AG04450 (cell line): ENCODE data around the gene NPLOC4. TPM values are rescaled to one million over a fixed set of nuclear protein-coding genes. Genes with fewer than 3 reads are reported as not detected.

Source experiments
- CTCF ChIA-PET: fragments of 300-600, 350-600 bp; formaldehyde crosslinking; extraction: SDS; loops from one replicate; lab custom pipeline; 2022; ENCODE audit warnings: antibody characterized with exemption, inconsistent platforms; lab: Charles Lee
- POLR2A ChIA-PET: fragments of 350-600 bp; formaldehyde crosslinking; extraction: SDS; loops from one replicate; lab custom pipeline; 2021; ENCODE audit warnings: antibody characterized with exemption, inconsistent platforms; lab: Yijun Ruan, JAX
- DNase-seq: peaks from one replicate; pipeline ENCODE4 v3.0.0-alpha.2; 2011; ENCODE audit warnings: low read depth, low spot score
- H3K27ac ChIP-seq: one replicate; pipeline ENCODE4 v1.5.1; 2012; ENCODE audit warnings: low read depth, low read length, control low read depth
- H3K27me3 ChIP-seq: one replicate; pipeline ENCODE4 v1.6.0; 2012; ENCODE audit warnings: low read length; ENCODE audit not compliant: control insufficient read depth, insufficient read depth
- H3K4me3 ChIP-seq: 2 replicates; pipeline ENCODE4 v1.5.1; 2011; ENCODE audit warnings: mild to moderate bottlenecking, low read depth, low read length, control low read depth
- H3K9me3 ChIP-seq: 2 replicates; pipeline ENCODE4 v1.5.1; 2012; ENCODE audit warnings: low read length; ENCODE audit not compliant: control insufficient read depth, insufficient read depth
- polyA plus RNA-seq: library from polyadenylated mRNA; depleted of rRNA; stranded (reverse); fragments of >200 nt; gene quantifications from 2 replicates; pipeline ENCODE4 v1.2.3, GENCODE V29; 2011
- TF ChIP-seq, protein P1 (sequence below): IDR thresholded peaks from 2 replicates; pipeline ENCODE4 v1.5.1; 2011; ENCODE audit warnings: low read depth, low read length, control low read depth, inconsistent platforms

Gene NPLOC4
- polyA plus RNA-seq, 1 experiment: 66.5 TPM

DNA sequence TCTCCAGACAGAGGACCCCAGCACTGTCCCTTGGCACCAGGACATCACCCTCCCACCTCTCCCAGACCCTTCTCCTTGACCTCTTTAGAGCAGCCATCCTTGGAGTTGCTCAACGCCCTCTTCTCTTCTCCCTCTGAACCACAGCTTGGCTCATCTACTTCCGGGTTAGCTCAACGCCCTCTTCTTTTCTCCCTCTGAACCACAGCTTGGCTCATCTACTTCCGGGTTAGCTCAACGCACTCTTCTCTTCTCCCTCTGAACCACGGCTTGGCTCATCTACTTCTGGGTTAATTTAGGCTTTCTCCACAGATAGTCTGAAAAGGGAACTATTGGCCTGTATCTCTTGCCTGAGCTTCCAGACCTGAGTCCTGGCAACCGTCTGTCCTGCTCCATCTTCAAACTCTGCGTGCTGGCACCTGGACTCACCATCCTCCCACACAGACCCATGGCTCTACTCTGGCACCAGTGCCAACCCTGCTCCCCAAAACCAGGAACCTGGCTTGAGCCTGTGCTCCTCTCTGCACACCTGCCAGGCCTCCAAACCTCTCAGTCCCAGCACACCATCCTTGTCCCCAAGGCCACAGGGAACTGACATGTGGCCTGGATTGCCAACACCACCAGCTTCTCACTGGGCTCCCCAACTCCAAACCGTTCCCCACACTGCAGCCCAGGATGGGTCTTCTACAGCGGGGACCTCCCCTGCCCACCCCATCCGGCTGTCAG, 59.5 kb downstream of the NPLOC4 start:
- H3K4me3 ChIP-seq: no peak overlapping the region
- peak overlapping the region; percentile 90 for H3K27ac ChIP-seq
- DNase-seq: no peak
- ChIA-PET CTCF (interaction anchor here (1.6 kb wide), 1 partner anchor 24 kb away, joined by 7 read pairs; no protein-coding TSS in a partner anchor), POLR2A (interaction anchor here (0.5 to 3.7 kb wide), 4 partner anchors 11 to 22 kb away, joined by 4 to 25 read pairs (median 8); no protein-coding TSS in a partner anchor)
- H3K27me3 ChIP-seq: no peaks in the 10 kb centered on the region
- TF ChIP-seq, protein P1, sequence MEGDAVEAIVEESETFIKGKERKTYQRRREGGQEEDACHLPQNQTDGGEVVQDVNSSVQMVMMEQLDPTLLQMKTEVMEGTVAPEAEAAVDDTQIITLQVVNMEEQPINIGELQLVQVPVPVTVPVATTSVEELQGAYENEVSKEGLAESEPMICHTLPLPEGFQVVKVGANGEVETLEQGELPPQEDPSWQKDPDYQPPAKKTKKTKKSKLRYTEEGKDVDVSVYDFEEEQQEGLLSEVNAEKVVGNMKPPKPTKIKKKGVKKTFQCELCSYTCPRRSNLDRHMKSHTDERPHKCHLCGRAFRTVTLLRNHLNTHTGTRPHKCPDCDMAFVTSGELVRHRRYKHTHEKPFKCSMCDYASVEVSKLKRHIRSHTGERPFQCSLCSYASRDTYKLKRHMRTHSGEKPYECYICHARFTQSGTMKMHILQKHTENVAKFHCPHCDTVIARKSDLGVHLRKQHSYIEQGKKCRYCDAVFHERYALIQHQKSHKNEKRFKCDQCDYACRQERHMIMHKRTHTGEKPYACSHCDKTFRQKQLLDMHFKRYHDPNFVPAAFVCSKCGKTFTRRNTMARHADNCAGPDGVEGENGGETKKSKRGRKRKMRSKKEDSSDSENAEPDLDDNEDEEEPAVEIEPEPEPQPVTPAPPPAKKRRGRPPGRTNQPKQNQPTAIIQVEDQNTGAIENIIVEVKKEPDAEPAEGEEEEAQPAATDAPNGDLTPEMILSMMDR: no peak
- H3K9me3 ChIP-seq: no peaks in the 10 kb centered on the region; the same call in 1 of the 2 replicates

DNA sequence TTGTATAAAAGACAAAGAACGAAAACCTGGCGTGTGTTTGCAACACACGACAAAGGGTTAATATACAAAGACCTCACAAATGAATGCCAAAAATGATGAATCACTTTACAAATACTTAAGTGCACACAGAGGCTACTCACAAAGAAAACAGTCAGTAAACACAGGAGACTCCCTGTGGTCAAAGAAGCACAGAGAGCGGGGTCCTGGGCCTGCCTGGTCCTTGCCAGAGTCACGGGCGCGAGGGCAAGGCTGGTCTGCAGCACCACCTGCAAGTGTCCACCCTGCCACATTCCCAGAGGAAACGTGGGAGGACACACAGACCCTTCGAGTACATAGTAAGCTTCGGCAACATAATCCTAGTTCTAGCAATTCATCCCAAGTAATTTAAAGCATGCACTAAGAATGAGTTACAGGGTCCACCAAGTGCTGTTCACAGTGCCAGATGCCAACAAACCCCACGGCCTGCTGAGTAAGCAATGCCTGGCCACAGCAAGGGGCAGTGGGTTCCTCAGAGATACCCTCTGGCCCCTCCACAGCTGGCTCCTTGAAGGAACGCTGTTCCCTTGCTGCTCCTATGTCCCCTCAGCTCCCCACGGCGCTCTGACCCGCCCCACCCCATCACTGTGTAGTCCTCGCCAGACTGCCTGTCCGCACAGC, 60.2 kb downstream of the NPLOC4 start:
- Histone ChIP-seq H3K27me3 (no peaks in the 10 kb centered on the region), H3K27ac (peak overlapping the region; percentile 90), H3K9me3 (no peaks in the 10 kb centered on the region; the same call in 1 of the 2 replicates), H3K4me3 (peak overlapping the region; percentile 20; the same call in 1 of the 2 replicates)
- ChIA-PET POLR2A (interaction anchor here (0.5 to 3.7 kb wide), 5 partner anchors 10 to 24 kb away, joined by 3 to 25 read pairs (median 8); no protein-coding TSS in a partner anchor), CTCF (interaction anchor here (1.6 kb wide), 1 partner anchor 24 kb away, joined by 7 read pairs; no protein-coding TSS in a partner anchor)
- TF ChIP-seq, protein P1: 0 out of 2 replicates have a peak, but pooled peaks have one; percentile 9
- DNase-seq: no peak

DNA sequence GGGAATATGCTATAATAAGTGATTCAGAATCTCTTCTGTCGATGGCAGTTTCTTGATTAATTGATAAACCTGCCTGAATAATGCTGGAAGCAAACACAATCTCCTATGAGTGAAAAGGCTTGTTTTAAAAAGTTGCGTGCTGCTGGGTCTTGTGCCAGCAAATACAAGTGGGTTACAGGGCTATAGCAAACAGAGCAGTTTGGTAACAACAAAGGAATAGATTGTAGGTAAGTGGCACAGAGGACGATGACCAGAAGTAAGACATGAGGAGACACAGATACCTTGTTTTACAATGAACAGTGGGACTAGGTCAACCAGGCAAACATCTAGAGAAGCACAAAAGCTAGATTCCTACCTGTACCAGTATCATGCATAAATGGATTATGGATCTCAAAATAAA, 61.1 kb downstream of the NPLOC4 start:
- no peak overlapping the region for H3K27ac ChIP-seq

DNA sequence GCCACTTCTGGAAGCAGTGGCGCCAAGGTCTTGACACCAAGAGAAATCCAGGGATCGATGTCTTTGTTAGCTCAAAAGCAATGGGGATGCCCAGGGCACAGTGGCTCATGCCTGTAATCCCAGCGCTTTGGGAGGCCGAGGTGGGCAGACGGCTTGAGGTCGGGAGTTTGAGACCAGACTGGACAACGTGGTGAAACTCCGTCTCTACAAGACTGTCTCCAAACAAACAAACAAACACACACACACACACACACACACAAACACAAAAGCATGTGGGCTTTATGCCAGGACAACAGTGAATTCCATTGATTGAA, 62.3 kb downstream of the NPLOC4 start:
- Histone ChIP-seq H3K27me3 (no peaks in the 10 kb centered on the region), H3K4me3 (no peak overlapping the region), H3K9me3 (no peaks in the 10 kb centered on the region; the same call in 1 of the 2 replicates), H3K27ac (no peak overlapping the region)
- TF ChIP-seq, protein P1: no peak
- no peak for DNase-seq
- POLR2A ChIA-PET: interaction anchor here (3.7 kb wide), 1 partner anchor 8 kb away, joined by 25 read pairs; no protein-coding TSS in a partner anchor
- CTCF ChIA-PET: no interaction called here

More for the DNA sequence above, 61.1 kb downstream of the NPLOC4 start:
- TF ChIP-seq, protein P1: no peak
- CTCF ChIA-PET: no interaction called here
- Histone ChIP-seq H3K4me3 (no peak overlapping the region), H3K27me3 (no peaks in the 10 kb centered on the region), H3K9me3 (no peaks in the 10 kb centered on the region; the same call in 1 of the 2 replicates)
- DNase-seq: no peak
- POLR2A ChIA-PET: interaction anchor here (1.0 to 3.7 kb wide), 3 partner anchors 9 to 23 kb away, joined by 3 to 25 read pairs (median 8); no protein-coding TSS in a partner anchor
